GM12878 (cell line): ENCODE data around the gene NNAT. TPM values are rescaled to one million over a fixed set of nuclear protein-coding genes. Genes with fewer than 3 reads are reported as not detected.

ENCODE experiments used
- ATAC-seq: fragments of 200-7000 bp; cut with Tn5 transposase; 3 replicates; pipeline ENCODE4 v1.9.1; 2020; ENCODE audit warnings: mild to moderate bottlenecking, moderate library complexity
- BruUV-seq: library from RNA; stranded (reverse); fragments of 400-500 nt; replicated peaks from 2 replicates; lab custom pipeline; 2021; lab: Mats Ljungman, UMichigan
- CTCF ChIA-PET: fragments of 300-600 bp; sonication (Branson Sonifier 250); formaldehyde crosslinking; extraction: SDS; loops from one replicate; lab custom pipeline; 2021; ENCODE audit warnings: inconsistent platforms; lab: Yijun Ruan, JAX
- POLR2A ChIA-PET: fragments of 350-600 bp; formaldehyde crosslinking; extraction: SDS; loops from one replicate; lab custom pipeline; 2021; ENCODE audit warnings: inconsistent platforms; lab: Charles Lee
- RAD21 ChIA-PET: fragments of 300-600 bp; sonication (Branson Sonifier 250); formaldehyde crosslinking; loops from one replicate; lab custom pipeline; 2023; ENCODE audit warnings: antibody characterized with exemption; ENCODE audit not compliant: unreplicated experiment; lab: Charles Lee
- SMC1A ChIA-PET: fragments of 300-600 bp; sonication (Branson Sonifier 250); formaldehyde crosslinking; loops from one replicate; lab custom pipeline; 2023; ENCODE audit not compliant: unreplicated experiment, uncharacterized antibody; lab: Charles Lee
- DNase-seq: peaks from one replicate; pipeline ENCODE4 v3.0.0-alpha.2; 2011; ENCODE audit warnings: low read depth, low spot score
- FAIRE-seq: peaks from 3 replicates; lab custom pipeline; 2011; peaks lifted over from hg19 to GRCh38; lab: Jason Lieb, UNC
- H2AFZ ChIP-seq: 2 replicates; pipeline ENCODE4 v1.6.0; 2011; ENCODE audit warnings: low read depth, low read length, control low read depth; ENCODE audit not compliant: control insufficient read depth
- H3K27ac ChIP-seq: 2 replicates; pipeline ENCODE4 v1.5.1; 2011; ENCODE audit warnings: control low read depth; ENCODE audit not compliant: control insufficient read depth, insufficient read depth
- H3K27me3 ChIP-seq, 2 experiments: replicated peaks in 1 of 2; 2 replicates each; pipeline versions ENCODE4 v1.6.0 to v1.6.1; 2011; ENCODE audit warnings: low read length in 1 of 2; ENCODE audit not compliant: control insufficient read depth in 2 of 2, insufficient read depth in 2 of 2
- H3K36me3 ChIP-seq, 2 experiments: 2 replicates each; pipeline ENCODE4 v1.5.1; 2011; ENCODE audit warnings: low read length in 1 of 2; ENCODE audit not compliant: control insufficient read depth in 2 of 2, insufficient read depth in 2 of 2
- H3K4me1 ChIP-seq: 2 replicates; pipeline ENCODE4 v1.6.1; 2011; ENCODE audit warnings: mild to moderate bottlenecking, low read length, moderate library complexity, mixed read lengths; ENCODE audit not compliant: control insufficient read depth, insufficient read depth
- H3K4me2 ChIP-seq: 2 replicates; pipeline ENCODE4 v1.6.0; 2011; ENCODE audit warnings: control low read depth; ENCODE audit not compliant: control insufficient read depth, insufficient read depth
- H3K4me3 ChIP-seq: fragments of 200-600 bp; sonication (generic); 2 replicates; pipeline ENCODE4 v1.5.1; 2016
- H3K79me2 ChIP-seq: 2 replicates; pipeline ENCODE4 v1.6.0; 2011; ENCODE audit warnings: low read length; ENCODE audit not compliant: control insufficient read depth, insufficient read depth
- H3K9ac ChIP-seq: 2 replicates; pipeline ENCODE4 v1.8.0; 2011; ENCODE audit warnings: low read length, control low read depth, mixed read lengths; ENCODE audit not compliant: control insufficient read depth, insufficient read depth
- H3K9me3 ChIP-seq: replicated peaks from 3 replicates; pipeline ENCODE4 v1.5.1; 2011; ENCODE audit warnings: mild to moderate bottlenecking, low read length; ENCODE audit not compliant: control insufficient read depth, insufficient read depth
- H4K20me1 ChIP-seq: 2 replicates; pipeline ENCODE4 v1.6.0; 2011; ENCODE audit not compliant: control insufficient read depth, insufficient read depth
- BHLHE40 ChIP-seq, 2 experiments: fragments of 450-650 bp in 1 of 2; IDR thresholded peaks; 2 replicates each; pipeline ENCODE4 v1.6.1; 2011 to 2017; ENCODE audit warnings: low read depth in 2 of 2, borderline replicate concordance in 1 of 2, improper control_type of control experiment in 1 of 2, low read length in 1 of 2, mild to moderate bottlenecking in 1 of 2
- MEF2B ChIP-seq: fragments of 450-650 bp; IDR thresholded peaks from 2 replicates; pipeline ENCODE4 v1.6.1; 2018; ENCODE audit warnings: mild to moderate bottlenecking, moderate library complexity; ENCODE audit not compliant: partially characterized antibody, poor library complexity, severe bottlenecking
- MTA3 ChIP-seq: IDR thresholded peaks from 2 replicates; pipeline ENCODE4 v1.6.1; 2012; ENCODE audit warnings: low read length, inconsistent platforms, borderline replicate concordance
- NFXL1 ChIP-seq: fragments of 450-650 bp; IDR thresholded peaks from 2 replicates; pipeline ENCODE4 v1.6.1; 2017; ENCODE audit warnings: antibody characterized with exemption, mild to moderate bottlenecking, borderline replicate concordance
- POLR2AphosphoS5 ChIP-seq: IDR thresholded peaks from 2 replicates; pipeline ENCODE4 v1.6.1; 2011; ENCODE audit warnings: mild to moderate bottlenecking, low read length, inconsistent platforms
- RUNX3 ChIP-seq: IDR thresholded peaks from 2 replicates; pipeline ENCODE4 v1.6.1; 2012; ENCODE audit warnings: low read length, inconsistent platforms
- SPI1 ChIP-seq: IDR thresholded peaks from 2 replicates; pipeline ENCODE4 v1.6.1; 2011; ENCODE audit warnings: low read depth, mild to moderate bottlenecking, low read length, moderate library complexity, borderline replicate concordance; ENCODE audit not compliant: insufficient read depth
- SRF ChIP-seq, 2 experiments: IDR thresholded peaks; 2 replicates each; pipeline ENCODE4 v1.6.1; 2011; ENCODE audit warnings: low read depth in 2 of 2, low read length in 2 of 2, mild to moderate bottlenecking in 1 of 2, moderate library complexity in 1 of 2
- in situ Hi-C: fragments of 300-500 bp; cut with MboI; formaldehyde crosslinking; loops from 9 replicates; pipeline ENCODE4 v1.14.3; 2018; ENCODE audit warnings: mixed read lengths
- intact Hi-C: fragments of 100-400 bp; cut with micrococcal nuclease; formaldehyde crosslinking; loops from one replicate; pipeline ENCODE4 v1.14.2; 2022; ENCODE audit not compliant: unreplicated experiment
- polyA plus RNA-seq, 11 experiments: library from polyadenylated mRNA; depleted of rRNA in 4 of 11; unstranded in 6 of 11; stranded (reverse) in 5 of 11; fragments of >200 nt; fragmentation: Nextera tagmentation in 4 of 11; fragmentation: Illumina TruSeq in 1 of 11; extraction: Ambion mirVana in 4 of 11; extraction: Trizol in 1 of 11; gene quantifications; 1 replicate in 1 of 11; 2 replicates in 10 of 11; pipeline versions ENCODE4 v1.2.1 to v1.2.3, GENCODE V29; 2011 to 2016; ENCODE audit warnings: inconsistent platforms in 2 of 11, missing spikeins in 2 of 11, low read depth in 1 of 11
- total RNA-seq, 4 experiments: library from RNA; depleted of rRNA in 3 of 4; stranded (reverse); fragments of >200 nt in 3 of 4; fragmentation: Illumina TruSeq in 1 of 4; extraction: Trizol in 1 of 4; gene quantifications; 2 replicates each; pipeline versions ENCODE4 v1.2.1 to v1.2.3, GENCODE V29; 2013 to 2021
- TF ChIP-seq, protein P1 (sequence below): IDR thresholded peaks from 2 replicates; pipeline ENCODE4 v1.6.1; 2012; ENCODE audit warnings: low read depth, low read length, improper control_type of control experiment
- TF ChIP-seq, protein P2 (sequence below): IDR thresholded peaks from 2 replicates; pipeline ENCODE4 v1.6.1; 2012; ENCODE audit warnings: improper control_type of control experiment, low read depth, low read length; ENCODE audit not compliant: insufficient replicate concordance

Gene NNAT
- total and polyA plus RNA-seq, 10 of the 15 experiments (the other 5 are each of a cell fraction or from before 2014, with no cell fraction given) = 0.22 to 0.99 (median 0.42) TPM; not detected in 7

DNA sequence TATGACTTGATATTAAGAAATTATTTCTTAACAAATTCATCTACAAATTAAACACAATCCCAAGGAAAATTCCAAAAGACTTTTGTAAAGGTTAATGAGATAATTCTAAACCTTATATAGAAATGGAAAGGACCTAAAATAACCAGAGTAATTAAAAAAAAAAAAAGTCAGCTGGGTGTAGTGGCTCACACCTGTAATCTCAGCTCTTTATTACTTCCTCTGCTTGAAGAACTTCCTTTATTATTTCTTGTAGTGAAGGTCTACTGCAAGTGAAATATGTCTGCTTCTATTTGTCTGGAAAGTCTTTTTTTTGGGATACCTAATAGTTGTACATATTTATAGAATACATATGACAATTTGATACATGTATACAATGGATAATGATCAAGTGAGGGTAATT, 26.9 kb downstream of the NNAT start:
- TF ChIP-seq SRF (IDR thresholded peaks at IDR 0.05; ENCODE audit: low read depth in 2 of 2, low read length in 2 of 2) = no peak
- TF ChIP-seq BHLHE40 (IDR thresholded peaks at IDR 0.05; ENCODE audit: borderline replicate concordance in 1 of 2, low read depth in 2 of 2, low read length in 1 of 2) = no peak
- no peak for TF ChIP-seq MEF2B
- TF ChIP-seq, protein P1, sequence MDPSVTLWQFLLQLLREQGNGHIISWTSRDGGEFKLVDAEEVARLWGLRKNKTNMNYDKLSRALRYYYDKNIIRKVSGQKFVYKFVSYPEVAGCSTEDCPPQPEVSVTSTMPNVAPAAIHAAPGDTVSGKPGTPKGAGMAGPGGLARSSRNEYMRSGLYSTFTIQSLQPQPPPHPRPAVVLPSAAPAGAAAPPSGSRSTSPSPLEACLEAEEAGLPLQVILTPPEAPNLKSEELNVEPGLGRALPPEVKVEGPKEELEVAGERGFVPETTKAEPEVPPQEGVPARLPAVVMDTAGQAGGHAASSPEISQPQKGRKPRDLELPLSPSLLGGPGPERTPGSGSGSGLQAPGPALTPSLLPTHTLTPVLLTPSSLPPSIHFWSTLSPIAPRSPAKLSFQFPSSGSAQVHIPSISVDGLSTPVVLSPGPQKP = no peak
- TF ChIP-seq RUNX3 = no peak
- TF ChIP-seq POLR2AphosphoS5 = no peak
- no peak for TF ChIP-seq SPI1
- TF ChIP-seq, protein P2, sequence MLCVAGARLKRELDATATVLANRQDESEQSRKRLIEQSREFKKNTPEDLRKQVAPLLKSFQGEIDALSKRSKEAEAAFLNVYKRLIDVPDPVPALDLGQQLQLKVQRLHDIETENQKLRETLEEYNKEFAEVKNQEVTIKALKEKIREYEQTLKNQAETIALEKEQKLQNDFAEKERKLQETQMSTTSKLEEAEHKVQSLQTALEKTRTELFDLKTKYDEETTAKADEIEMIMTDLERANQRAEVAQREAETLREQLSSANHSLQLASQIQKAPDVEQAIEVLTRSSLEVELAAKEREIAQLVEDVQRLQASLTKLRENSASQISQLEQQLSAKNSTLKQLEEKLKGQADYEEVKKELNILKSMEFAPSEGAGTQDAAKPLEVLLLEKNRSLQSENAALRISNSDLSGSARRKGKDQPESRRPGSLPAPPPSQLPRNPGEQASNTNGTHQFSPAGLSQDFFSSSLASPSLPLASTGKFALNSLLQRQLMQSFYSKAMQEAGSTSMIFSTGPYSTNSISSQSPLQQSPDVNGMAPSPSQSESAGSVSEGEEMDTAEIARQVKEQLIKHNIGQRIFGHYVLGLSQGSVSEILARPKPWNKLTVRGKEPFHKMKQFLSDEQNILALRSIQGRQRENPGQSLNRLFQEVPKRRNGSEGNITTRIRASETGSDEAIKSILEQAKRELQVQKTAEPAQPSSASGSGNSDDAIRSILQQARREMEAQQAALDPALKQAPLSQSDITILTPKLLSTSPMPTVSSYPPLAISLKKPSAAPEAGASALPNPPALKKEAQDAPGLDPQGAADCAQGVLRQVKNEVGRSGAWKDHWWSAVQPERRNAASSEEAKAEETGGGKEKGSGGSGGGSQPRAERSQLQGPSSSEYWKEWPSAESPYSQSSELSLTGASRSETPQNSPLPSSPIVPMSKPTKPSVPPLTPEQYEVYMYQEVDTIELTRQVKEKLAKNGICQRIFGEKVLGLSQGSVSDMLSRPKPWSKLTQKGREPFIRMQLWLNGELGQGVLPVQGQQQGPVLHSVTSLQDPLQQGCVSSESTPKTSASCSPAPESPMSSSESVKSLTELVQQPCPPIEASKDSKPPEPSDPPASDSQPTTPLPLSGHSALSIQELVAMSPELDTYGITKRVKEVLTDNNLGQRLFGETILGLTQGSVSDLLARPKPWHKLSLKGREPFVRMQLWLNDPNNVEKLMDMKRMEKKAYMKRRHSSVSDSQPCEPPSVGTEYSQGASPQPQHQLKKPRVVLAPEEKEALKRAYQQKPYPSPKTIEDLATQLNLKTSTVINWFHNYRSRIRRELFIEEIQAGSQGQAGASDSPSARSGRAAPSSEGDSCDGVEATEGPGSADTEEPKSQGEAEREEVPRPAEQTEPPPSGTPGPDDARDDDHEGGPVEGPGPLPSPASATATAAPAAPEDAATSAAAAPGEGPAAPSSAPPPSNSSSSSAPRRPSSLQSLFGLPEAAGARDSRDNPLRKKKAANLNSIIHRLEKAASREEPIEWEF = no peak
- no peak for TF ChIP-seq MTA3
- TF ChIP-seq NFXL1 = no peak
- TF ChIP-seq, all 136 proteins: peak for 0
- in situ Hi-C loops = no loop called here

More for the DNA sequence above, 26.9 kb downstream of the NNAT start:
- DNase-seq (no peak), FAIRE-seq (no peak), ATAC-seq (no peak)
- Histone ChIP-seq H3K4me2 (no peak overlapping the region), H3K9ac (no peak overlapping the region), H4K20me1 (no peaks in the 10 kb centered on the region), H3K79me2 (no peaks in the 10 kb centered on the region), H3K27me3 (no peaks in the 10 kb centered on the region), H3K9me3 (no peaks in the 10 kb centered on the region), H3K27ac (no peak overlapping the region), H3K36me3 (no peaks in the 10 kb centered on the region), H2AFZ (no peak overlapping the region), H3K4me3 (no peak overlapping the region), H3K4me1 (no peaks in the 10 kb centered on the region)
- intact Hi-C loops = no loop called here
- no TSS peak for BruUV-seq
- SMC1A ChIA-PET = interaction anchor here (1.0 to 1.4 kb wide), 2 partner anchors 10 to 14 kb away, joined by 4 to 5 read pairs; no protein-coding TSS in a partner anchor
- CTCF ChIA-PET = interaction anchor here (0.8 kb wide), 1 partner anchor 20 kb away, joined by 3 read pairs; no protein-coding TSS in a partner anchor
- POLR2A ChIA-PET = no interaction called here
- RAD21 ChIA-PET = interaction anchor here (1.0 kb wide), 1 partner anchor 16 kb away, joined by 3 read pairs; no protein-coding TSS in a partner anchor
